Panc1 (cell line): ENCODE data around the gene SLC12A3.

ENCODE experiments used
- CTCF ChIP-seq: fragments of 450-650 bp; IDR thresholded peaks from 2 replicates; pipeline ENCODE4 v1.5.1; 2017; ENCODE audit warnings: mild to moderate bottlenecking
- POLR2AphosphoS5 ChIP-seq: IDR thresholded peaks from 2 replicates; pipeline ENCODE4 v1.6.1; 2012; ENCODE audit warnings: mild to moderate bottlenecking, low read depth, low read length, moderate library complexity
- REST ChIP-seq, 2 experiments: IDR thresholded peaks; 2 replicates each; pipeline ENCODE4 v1.6.1; 2011 to 2012; ENCODE audit warnings: low read depth in 2 of 2, control low read depth in 1 of 2, low read length in 1 of 2, mild to moderate bottlenecking in 1 of 2, moderate library complexity in 1 of 2; ENCODE audit not compliant: insufficient read depth in 1 of 2

GRCh38 chr16:56874800-56875199 is 9.8 kb downstream of the SLC12A3 start:
- no peak for TF ChIP-seq CTCF
- no peak for TF ChIP-seq REST (IDR thresholded peaks at IDR 0.05; ENCODE audit: insufficient read depth in 1 of 2, low read depth in 2 of 2, low read length in 1 of 2)
- no peak for TF ChIP-seq POLR2AphosphoS5
